Nephron (organoid): ENCODE measurements around the gene GRIN2C.
A peak's percentile ranks its signal among the peaks of the same experiment; 100 is the strongest.

Experiments
- H3K27ac Mint-ChIP-seq, 3 experiments: 2 replicates each; pipeline ENCODE4 v1.8.0; 2020; ENCODE audit warnings: mixed read lengths in 3 of 3, mild to moderate bottlenecking in 2 of 3, moderate library complexity in 1 of 3
- H3K27me3 Mint-ChIP-seq: 2 replicates; pipeline ENCODE4 v1.8.0; 2021; ENCODE audit warnings: low read depth, mild to moderate bottlenecking, moderate library complexity, mixed read lengths
- H3K36me3 Mint-ChIP-seq: 2 replicates; pipeline ENCODE4 v1.8.0; 2020; ENCODE audit warnings: low read depth, mixed read lengths
- H3K4me1 Mint-ChIP-seq: 2 replicates; pipeline ENCODE4 v1.8.0; 2020; ENCODE audit warnings: mixed read lengths
- H3K4me3 Mint-ChIP-seq, 3 experiments: 2 replicates each; pipeline ENCODE4 v1.8.0; 2020; ENCODE audit warnings: mild to moderate bottlenecking in 3 of 3, mixed read lengths in 3 of 3, moderate library complexity in 2 of 3
- H3K9me3 Mint-ChIP-seq: 2 replicates; pipeline ENCODE4 v1.8.0; 2020; ENCODE audit warnings: mixed read lengths
- TF ChIP-seq, protein P1 (sequence below), 3 experiments: fragments of 200-600 bp; sonication (generic); IDR thresholded peaks; one replicate each; pipeline ENCODE4 v1.5.0; 2021; ENCODE audit warnings: antibody characterized with exemption in 3 of 3; ENCODE audit not compliant: unreplicated experiment in 3 of 3

The GRIN2C gene

GRCh38 chr17:74892974-74893911 is 33.6 kb upstream of the GRIN2C start, which contains the start of gene FADS6:
Gene FADS6, minus strand, starts transcription at chr17:74893633. Its CDS starts 38 bp downstream, at chr17:74893595.
- H3K27ac Mint-ChIP-seq = no peak within 1 kb of the TSS
- TF ChIP-seq, protein P1, sequence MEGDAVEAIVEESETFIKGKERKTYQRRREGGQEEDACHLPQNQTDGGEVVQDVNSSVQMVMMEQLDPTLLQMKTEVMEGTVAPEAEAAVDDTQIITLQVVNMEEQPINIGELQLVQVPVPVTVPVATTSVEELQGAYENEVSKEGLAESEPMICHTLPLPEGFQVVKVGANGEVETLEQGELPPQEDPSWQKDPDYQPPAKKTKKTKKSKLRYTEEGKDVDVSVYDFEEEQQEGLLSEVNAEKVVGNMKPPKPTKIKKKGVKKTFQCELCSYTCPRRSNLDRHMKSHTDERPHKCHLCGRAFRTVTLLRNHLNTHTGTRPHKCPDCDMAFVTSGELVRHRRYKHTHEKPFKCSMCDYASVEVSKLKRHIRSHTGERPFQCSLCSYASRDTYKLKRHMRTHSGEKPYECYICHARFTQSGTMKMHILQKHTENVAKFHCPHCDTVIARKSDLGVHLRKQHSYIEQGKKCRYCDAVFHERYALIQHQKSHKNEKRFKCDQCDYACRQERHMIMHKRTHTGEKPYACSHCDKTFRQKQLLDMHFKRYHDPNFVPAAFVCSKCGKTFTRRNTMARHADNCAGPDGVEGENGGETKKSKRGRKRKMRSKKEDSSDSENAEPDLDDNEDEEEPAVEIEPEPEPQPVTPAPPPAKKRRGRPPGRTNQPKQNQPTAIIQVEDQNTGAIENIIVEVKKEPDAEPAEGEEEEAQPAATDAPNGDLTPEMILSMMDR (IDR thresholded peaks at IDR 0.05; ENCODE audit: unreplicated experiment in 3 of 3) = no peak
- H3K9me3 Mint-ChIP-seq = no peaks in the 10 kb centered on the region

GRCh38 chr17:74892013-74892841 is 32.5 kb upstream of the GRIN2C start:
- TF ChIP-seq, protein P1 (IDR thresholded peaks at IDR 0.05; ENCODE audit: unreplicated experiment in 3 of 3) = no peak
- Mint-ChIP-seq H3K4me3 (no peak overlapping the region), H3K4me1 (no peaks in the 10 kb centered on the region), H3K27ac (no peak overlapping the region), H3K36me3 (no peaks in the 10 kb centered on the region), H3K9me3 (no peaks in the 10 kb centered on the region), H3K27me3 (peaks cover 83% of the 10 kb centered on the region)

More at GRCh38 chr17:74892974-74893911, 33.6 kb upstream of the GRIN2C start, which contains the start of gene FADS6:
- Mint-ChIP-seq H3K36me3 (no peaks in the 10 kb centered on the region), H3K4me3 (peak within 1 kb of the TSS; percentile 70 to 82 (median 70)), H3K4me1 (no peaks in the 10 kb centered on the region), H3K27me3 (peaks cover 90% of the 10 kb centered on the region)

GRCh38 chr17:74890554-74890953 is 30.9 kb upstream of the GRIN2C start:
- Mint-ChIP-seq H3K36me3 (no peaks in the 10 kb centered on the region), H3K27me3 (peaks cover 77% of the 10 kb centered on the region), H3K4me3 (no peak overlapping the region), H3K9me3 (peaks cover 2% of the 10 kb centered on the region), H3K27ac (no peak overlapping the region), H3K4me1 (no peaks in the 10 kb centered on the region)
- TF ChIP-seq, protein P1 (IDR thresholded peaks at IDR 0.05; ENCODE audit: unreplicated experiment in 3 of 3) = no peak

DNA sequence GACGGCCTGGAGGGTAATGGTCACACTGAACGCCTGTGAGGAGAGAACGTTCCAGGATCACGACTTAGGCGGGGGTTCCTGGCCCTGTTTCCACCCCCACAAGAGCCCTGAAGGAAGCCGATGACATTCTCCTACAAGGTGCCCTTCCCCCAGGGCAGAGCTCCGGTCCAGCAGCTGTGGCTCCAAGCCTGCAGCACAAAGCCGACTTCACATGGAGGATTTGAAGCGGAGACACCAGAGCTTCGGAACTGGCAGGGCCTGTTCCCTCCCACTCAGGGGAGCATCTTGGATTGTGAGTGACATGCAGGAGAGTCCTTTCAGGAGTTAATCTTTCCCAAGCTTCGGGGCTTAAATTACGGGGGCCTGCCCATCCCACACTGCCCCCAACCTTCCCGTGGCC is 28.8 kb upstream of the GRIN2C start:
- Mint-ChIP-seq H3K4me3 (no peak overlapping the region), H3K27ac (no peak overlapping the region)
- TF ChIP-seq, protein P1 (IDR thresholded peaks at IDR 0.05; ENCODE audit: unreplicated experiment in 3 of 3) = no peak

DNA sequence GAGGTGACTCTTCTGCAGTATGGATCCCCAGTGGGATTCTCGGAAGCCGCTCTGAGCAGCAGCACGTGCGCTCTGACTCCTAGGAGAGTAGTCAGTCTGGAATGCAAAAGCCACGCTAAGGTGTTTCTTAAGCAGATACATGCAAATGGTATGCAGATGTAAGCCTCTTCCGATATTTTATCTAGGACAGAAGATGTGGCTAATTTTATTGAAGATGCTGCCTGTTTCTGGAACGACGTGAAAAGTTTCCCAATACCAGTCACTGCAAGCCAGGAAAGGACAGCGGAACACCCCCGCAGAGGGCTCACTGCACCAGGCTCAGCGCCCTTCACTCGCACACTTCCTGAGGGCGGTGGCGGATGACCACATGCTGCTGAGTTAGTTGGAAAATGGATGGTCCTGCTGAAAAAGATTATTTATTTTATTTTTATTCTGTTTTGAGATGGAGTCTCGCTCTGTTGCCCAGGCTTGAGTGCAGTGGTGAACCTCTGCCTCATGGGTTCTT is 23.6 kb upstream of the GRIN2C start:
- Mint-ChIP-seq H3K4me1 (no peaks in the 10 kb centered on the region), H3K9me3 (peaks cover 2% of the 10 kb centered on the region), H3K4me3 (no peak overlapping the region), H3K27me3 (peaks cover 26% of the 10 kb centered on the region), H3K27ac (no peak overlapping the region), H3K36me3 (no peaks in the 10 kb centered on the region)
- TF ChIP-seq, protein P1 (IDR thresholded peaks at IDR 0.05; ENCODE audit: unreplicated experiment in 3 of 3) = no peak

More for the DNA sequence above, 28.8 kb upstream of the GRIN2C start:
- Mint-ChIP-seq H3K4me1 (no peaks in the 10 kb centered on the region), H3K9me3 (peaks cover 2% of the 10 kb centered on the region), H3K27me3 (peaks cover 63% of the 10 kb centered on the region), H3K36me3 (no peaks in the 10 kb centered on the region)
